OCI-LY7 (cell line): ENCODE results near the gene ZFYVE16. TPM values are rescaled to one million over a fixed set of nuclear protein-coding genes. Genes with fewer than 3 reads are reported as not detected.

Experiments
- BruUV-seq: library from RNA; stranded (reverse); fragments of 400-500 nt; replicated peaks from 2 replicates; lab custom pipeline; 2021; lab: Mats Ljungman, UMichigan
- CTCF ChIA-PET: fragments of 300-600 bp; sonication (Branson Sonifier 250); formaldehyde crosslinking; loops from one replicate; lab custom pipeline; 2022; ENCODE audit warnings: antibody characterized with exemption; ENCODE audit not compliant: unreplicated experiment; lab: Charles Lee
- POLR2A ChIA-PET: fragments of 300-600 bp; sonication (Branson Sonifier 250); formaldehyde crosslinking; loops from one replicate; lab custom pipeline; 2022; ENCODE audit warnings: antibody characterized with exemption; lab: Charles Lee
- DNase-seq: peaks from one replicate; pipeline ENCODE4 v3.0.0-alpha.2; 2015; ENCODE audit warnings: low spot score
- H2AFZ ChIP-seq: fragments of 200-600 bp; sonication (generic), shearing (Covaris generic); 2 replicates; pipeline ENCODE4 v1.6.1; 2014; ENCODE audit warnings: mild to moderate bottlenecking, antibody characterized with exemption, low read length, moderate library complexity
- H3K27ac ChIP-seq: fragments of 200-600 bp; sonication (generic); 2 replicates; pipeline ENCODE4 v1.5.1; 2014; ENCODE audit warnings: mixed run types, low read depth, mild to moderate bottlenecking, moderate library complexity, low read length, inconsistent platforms; ENCODE audit not compliant: poor library complexity, severe bottlenecking
- H3K36me3 ChIP-seq: fragments of 200-600 bp; sonication (generic); 2 replicates; pipeline ENCODE4 v1.6.1; 2014; ENCODE audit warnings: mild to moderate bottlenecking, antibody characterized with exemption, low read length, moderate library complexity, mixed read lengths; ENCODE audit not compliant: insufficient read depth
- H3K4me1 ChIP-seq: fragments of 200-600 bp; sonication (generic); 2 replicates; pipeline ENCODE4 v1.5.1; 2014; ENCODE audit warnings: mild to moderate bottlenecking, low read length; ENCODE audit not compliant: insufficient read depth, poor library complexity, severe bottlenecking
- H3K4me2 ChIP-seq: fragments of 200-600 bp; sonication (generic); 2 replicates; pipeline ENCODE4 v1.6.1; 2014; ENCODE audit warnings: mild to moderate bottlenecking, low read length
- H3K4me3 ChIP-seq: fragments of 200-600 bp; sonication (generic); 2 replicates; pipeline ENCODE4 v1.5.1; 2014; ENCODE audit warnings: mild to moderate bottlenecking, low read depth, low read length; ENCODE audit not compliant: poor library complexity, severe bottlenecking
- H3K79me2 ChIP-seq: fragments of 200-600 bp; sonication (generic); 2 replicates; pipeline ENCODE4 v1.6.1; 2016; ENCODE audit warnings: low read depth, mild to moderate bottlenecking, low read length, moderate library complexity, mixed read lengths; ENCODE audit not compliant: insufficient read depth
- H3K9me2 ChIP-seq: fragments of 200-600 bp; sonication (generic); 2 replicates; pipeline ENCODE4 v1.6.1; 2016; ENCODE audit warnings: mild to moderate bottlenecking, low read length, mixed read lengths; ENCODE audit not compliant: insufficient read depth
- H3K9me3 ChIP-seq: fragments of 200-600 bp; sonication (generic); 2 replicates; pipeline ENCODE4 v1.6.1; 2014; ENCODE audit warnings: mild to moderate bottlenecking, mixed run types, low read length, mixed read lengths
- H4K20me1 ChIP-seq: fragments of 200-600 bp; sonication (generic); 2 replicates; pipeline ENCODE4 v1.6.1; 2014; ENCODE audit warnings: mild to moderate bottlenecking, antibody characterized with exemption, low read length, moderate library complexity, mixed read lengths; ENCODE audit not compliant: insufficient read depth
- EZH2phosphoT487 ChIP-seq: fragments of 200-600 bp; sonication (generic); IDR thresholded peaks from 2 replicates; pipeline ENCODE4 v1.6.1; 2018; ENCODE audit warnings: low read depth, borderline replicate concordance, mild to moderate bottlenecking, mixed run types, antibody characterized with exemption, low read length, moderate library complexity, mixed read lengths
- intact Hi-C: fragments of 100-400 bp; cut with micrococcal nuclease; formaldehyde crosslinking; loops from one replicate; pipeline ENCODE4 v1.10.0; 2022; ENCODE audit not compliant: unreplicated experiment
- total RNA-seq, 2 experiments: library from RNA; depleted of rRNA in 1 of 2; stranded (reverse); fragments of >200 nt in 1 of 2; shearing (Covaris generic) in 1 of 2; gene quantifications; 2 replicates each; pipeline ENCODE4 v1.2.3, GENCODE V29; 2014 to 2022
- TF ChIP-seq, protein P1 (sequence below): fragments of 200-600 bp; sonication (generic); conservative IDR thresholded peaks from 2 replicates; pipeline ENCODE4 v1.5.1; 2014; ENCODE audit warnings: mild to moderate bottlenecking, antibody characterized with exemption, low read length, moderate library complexity, mixed read lengths

Gene ZFYVE16
- total RNA-seq, 2 experiments from 2014 or later = 8.0 to 21.6 TPM

GRCh38 chr5:80474929-80475328 lies 67.1 kb downstream of the ZFYVE16 start:
- Histone ChIP-seq H2AFZ (no peak overlapping the region), H4K20me1 (no peaks in the 10 kb centered on the region), H3K36me3 (peaks cover 13% of the 10 kb centered on the region), H3K4me3 (no peak overlapping the region), H3K9me3 (no peaks in the 10 kb centered on the region), H3K27ac (no peak overlapping the region), H3K79me2 (no peaks in the 10 kb centered on the region), H3K9me2 (no peaks in the 10 kb centered on the region), H3K4me2 (no peak overlapping the region), H3K4me1 (no peaks in the 10 kb centered on the region)
- no peak for DNase-seq
- TF ChIP-seq, protein P1, sequence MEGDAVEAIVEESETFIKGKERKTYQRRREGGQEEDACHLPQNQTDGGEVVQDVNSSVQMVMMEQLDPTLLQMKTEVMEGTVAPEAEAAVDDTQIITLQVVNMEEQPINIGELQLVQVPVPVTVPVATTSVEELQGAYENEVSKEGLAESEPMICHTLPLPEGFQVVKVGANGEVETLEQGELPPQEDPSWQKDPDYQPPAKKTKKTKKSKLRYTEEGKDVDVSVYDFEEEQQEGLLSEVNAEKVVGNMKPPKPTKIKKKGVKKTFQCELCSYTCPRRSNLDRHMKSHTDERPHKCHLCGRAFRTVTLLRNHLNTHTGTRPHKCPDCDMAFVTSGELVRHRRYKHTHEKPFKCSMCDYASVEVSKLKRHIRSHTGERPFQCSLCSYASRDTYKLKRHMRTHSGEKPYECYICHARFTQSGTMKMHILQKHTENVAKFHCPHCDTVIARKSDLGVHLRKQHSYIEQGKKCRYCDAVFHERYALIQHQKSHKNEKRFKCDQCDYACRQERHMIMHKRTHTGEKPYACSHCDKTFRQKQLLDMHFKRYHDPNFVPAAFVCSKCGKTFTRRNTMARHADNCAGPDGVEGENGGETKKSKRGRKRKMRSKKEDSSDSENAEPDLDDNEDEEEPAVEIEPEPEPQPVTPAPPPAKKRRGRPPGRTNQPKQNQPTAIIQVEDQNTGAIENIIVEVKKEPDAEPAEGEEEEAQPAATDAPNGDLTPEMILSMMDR = no peak
- no peak for TF ChIP-seq EZH2phosphoT487
- CTCF ChIA-PET = no interaction called here
- intact Hi-C loops = no loop called here
- no TSS peak for BruUV-seq
- POLR2A ChIA-PET = no interaction called here

DNA sequence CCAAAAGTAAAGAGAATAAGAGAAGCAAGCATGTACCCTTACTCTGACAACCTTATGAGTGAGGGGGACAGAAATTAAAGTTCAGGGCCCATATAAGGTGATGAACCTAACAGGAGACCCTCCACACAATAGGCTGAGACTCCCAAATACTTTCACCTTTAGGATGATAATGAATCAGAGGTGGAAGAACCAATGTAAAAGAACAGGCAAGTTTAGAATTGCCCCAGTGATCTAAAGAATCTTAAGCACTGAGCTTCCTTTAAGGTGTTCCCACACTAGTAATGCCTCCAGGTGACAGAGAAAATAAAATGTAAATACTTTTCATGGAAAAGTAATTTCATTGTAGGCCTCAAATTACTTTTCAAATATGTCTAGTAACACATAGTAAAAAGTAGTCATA lies 71.8 kb downstream of the ZFYVE16 start:
- intact Hi-C loops = loop anchor here (2.0 to 10.0 kb wide), 2 partner anchors 193 to 385 kb away; no protein-coding TSS in a partner anchor
- CTCF ChIA-PET = no interaction called here
- Histone ChIP-seq H3K4me3 (no peak overlapping the region), H2AFZ (no peak overlapping the region), H3K79me2 (no peaks in the 10 kb centered on the region), H3K4me2 (no peak overlapping the region), H3K4me1 (no peaks in the 10 kb centered on the region), H4K20me1 (no peaks in the 10 kb centered on the region), H3K9me3 (peaks cover 10% of the 10 kb centered on the region; the same call in 1 of the 2 replicates), H3K9me2 (no peaks in the 10 kb centered on the region), H3K27ac (no peak overlapping the region), H3K36me3 (peaks cover 5% of the 10 kb centered on the region; the same call in 1 of the 2 replicates)
- DNase-seq = no peak
- BruUV-seq = no TSS peak
- TF ChIP-seq, protein P1 = no peak
- TF ChIP-seq EZH2phosphoT487 = no peak
- POLR2A ChIA-PET = no interaction called here

DNA sequence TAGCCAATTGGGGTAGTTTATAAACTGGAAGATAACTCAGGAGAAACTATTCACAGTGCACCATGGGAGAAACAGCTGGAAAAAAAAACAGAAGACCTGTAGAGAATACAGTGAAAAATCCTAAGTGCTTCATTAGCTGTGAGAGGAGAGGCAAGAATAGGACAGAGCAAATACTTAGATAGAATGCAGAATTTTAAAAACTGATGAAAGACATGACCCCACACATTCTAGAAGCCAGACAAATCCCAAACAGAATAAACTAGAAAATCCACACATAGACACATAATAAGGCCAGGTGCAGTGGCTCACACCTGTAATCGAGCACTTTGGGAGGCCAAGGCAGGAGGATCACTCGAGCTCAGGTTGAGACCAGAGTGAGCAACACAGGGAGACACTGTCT lies 72.5 kb downstream of the ZFYVE16 start:
- BruUV-seq = no TSS peak
- H3K4me2 ChIP-seq = no peak overlapping the region
- no peaks in the 10 kb centered on the region for H3K9me2 ChIP-seq
- no peaks in the 10 kb centered on the region for H3K36me3 ChIP-seq
- H3K4me1 ChIP-seq = no peaks in the 10 kb centered on the region
- DNase-seq = no peak
- H3K9me3 ChIP-seq = peaks cover 10% of the 10 kb centered on the region; the same call in 1 of the 2 replicates
- no peaks in the 10 kb centered on the region for H4K20me1 ChIP-seq
- no peak for TF ChIP-seq EZH2phosphoT487
- TF ChIP-seq, protein P1 = no peak
- ChIA-PET CTCF (no interaction called here), POLR2A (interaction anchor here (0.7 kb wide), 1 partner anchor 13 kb away, joined by 4 read pairs; no protein-coding TSS in a partner anchor)
- H3K27ac ChIP-seq = no peak overlapping the region
- H3K79me2 ChIP-seq = no peaks in the 10 kb centered on the region
- no peak overlapping the region for H2AFZ ChIP-seq
- intact Hi-C loops = loop anchor here (2.0 to 10.0 kb wide), 2 partner anchors 192 to 386 kb away; no protein-coding TSS in a partner anchor
- H3K4me3 ChIP-seq = no peak overlapping the region
